ENCODE data around the gene TTLL12.
A peak's percentile ranks its signal among the peaks of the same experiment; 100 is the strongest.

The TTLL12 gene

GRCh38 chr22:43213962-43214361 is 27.0 kb upstream of the TTLL12 start:
- DNase-seq (ENCODE audit: low spot score) = no peak

- peak; percentile 54 for DNase-seq (ENCODE audit: low spot score)
Measured at GRCh38 chr22:43213051-43213450, 26.1 kb upstream of the TTLL12 start.

GRCh38 chr22:43212434-43212952 is 25.6 kb upstream of the TTLL12 start:
- no peak for DNase-seq (ENCODE audit: low spot score)

- DNase-seq (ENCODE audit: low spot score) = no peak
Measured at GRCh38 chr22:43211941-43212433, 25.1 kb upstream of the TTLL12 start.

GRCh38 chr22:43210631-43211515 is 23.9 kb upstream of the TTLL12 start:
- no peak for DNase-seq (ENCODE audit: low spot score)

GRCh38 chr22:43209971-43210370 is 23.0 kb upstream of the TTLL12 start:
- DNase-seq (ENCODE audit: low spot score) = no peak

GRCh38 chr22:43209523-43209890 is 22.6 kb upstream of the TTLL12 start:
- no peak for DNase-seq (ENCODE audit: low spot score)

- DNase-seq (ENCODE audit: low spot score) = no peak
Measured at GRCh38 chr22:43208703-43209522, 22.0 kb upstream of the TTLL12 start.

GRCh38 chr22:43207849-43208702 is 21.1 kb upstream of the TTLL12 start:
- no peak for DNase-seq (ENCODE audit: low spot score)

GRCh38 chr22:43207386-43207785 is 20.5 kb upstream of the TTLL12 start:
- no peak for DNase-seq (ENCODE audit: low spot score)

GRCh38 chr22:43206509-43207161 is 19.7 kb upstream of the TTLL12 start:
- no peak for DNase-seq (ENCODE audit: low spot score)

- no peak for DNase-seq (ENCODE audit: low spot score)
Measured at GRCh38 chr22:43205748-43206508, 19.0 kb upstream of the TTLL12 start.

GRCh38 chr22:43205261-43205691 is 18.3 kb upstream of the TTLL12 start:
- no peak for DNase-seq (ENCODE audit: low spot score)

- DNase-seq (ENCODE audit: low spot score) = no peak
Measured at GRCh38 chr22:43203471-43203981, 16.6 kb upstream of the TTLL12 start.

GRCh38 chr22:43202756-43203410 is 15.9 kb upstream of the TTLL12 start:
- no peak for DNase-seq (ENCODE audit: low spot score)

GRCh38 chr22:43202326-43202725 is 15.4 kb upstream of the TTLL12 start:
- no peak for DNase-seq (ENCODE audit: low spot score)

- no peak for DNase-seq (ENCODE audit: low spot score)
Measured at GRCh38 chr22:43201486-43202219, 14.7 kb upstream of the TTLL12 start.

- DNase-seq (ENCODE audit: low spot score) = no peak
Measured at GRCh38 chr22:43200555-43200954, 13.6 kb upstream of the TTLL12 start.

GRCh38 chr22:43200031-43200430 is 13.1 kb upstream of the TTLL12 start:
- no peak for DNase-seq (ENCODE audit: low spot score)
